ENCODE results near the gene WIPF2.

The WIPF2 gene

DNA sequence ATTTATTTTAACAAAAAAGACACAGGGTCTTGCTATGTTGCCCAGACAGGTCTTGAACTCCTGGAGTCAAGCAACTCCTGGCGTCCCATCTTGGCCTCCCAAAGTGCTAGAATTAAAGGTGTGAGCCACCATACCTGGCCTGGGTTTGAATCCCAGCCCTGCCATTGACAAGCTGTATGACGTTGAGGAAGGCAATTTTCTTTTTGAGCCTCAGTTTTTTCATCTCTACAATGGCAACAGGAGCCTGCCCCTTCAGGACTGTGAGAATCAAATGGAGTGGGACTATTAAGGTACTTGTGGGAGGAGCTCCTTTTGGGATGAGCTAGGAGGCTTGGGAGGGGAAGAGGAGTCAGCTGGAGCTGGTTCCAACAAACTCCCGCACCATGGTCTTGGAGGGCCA is 96.1 kb downstream of the WIPF2 start:
- no peak for DNase-seq (ENCODE audit: low read depth in 2 of 2)

DNA sequence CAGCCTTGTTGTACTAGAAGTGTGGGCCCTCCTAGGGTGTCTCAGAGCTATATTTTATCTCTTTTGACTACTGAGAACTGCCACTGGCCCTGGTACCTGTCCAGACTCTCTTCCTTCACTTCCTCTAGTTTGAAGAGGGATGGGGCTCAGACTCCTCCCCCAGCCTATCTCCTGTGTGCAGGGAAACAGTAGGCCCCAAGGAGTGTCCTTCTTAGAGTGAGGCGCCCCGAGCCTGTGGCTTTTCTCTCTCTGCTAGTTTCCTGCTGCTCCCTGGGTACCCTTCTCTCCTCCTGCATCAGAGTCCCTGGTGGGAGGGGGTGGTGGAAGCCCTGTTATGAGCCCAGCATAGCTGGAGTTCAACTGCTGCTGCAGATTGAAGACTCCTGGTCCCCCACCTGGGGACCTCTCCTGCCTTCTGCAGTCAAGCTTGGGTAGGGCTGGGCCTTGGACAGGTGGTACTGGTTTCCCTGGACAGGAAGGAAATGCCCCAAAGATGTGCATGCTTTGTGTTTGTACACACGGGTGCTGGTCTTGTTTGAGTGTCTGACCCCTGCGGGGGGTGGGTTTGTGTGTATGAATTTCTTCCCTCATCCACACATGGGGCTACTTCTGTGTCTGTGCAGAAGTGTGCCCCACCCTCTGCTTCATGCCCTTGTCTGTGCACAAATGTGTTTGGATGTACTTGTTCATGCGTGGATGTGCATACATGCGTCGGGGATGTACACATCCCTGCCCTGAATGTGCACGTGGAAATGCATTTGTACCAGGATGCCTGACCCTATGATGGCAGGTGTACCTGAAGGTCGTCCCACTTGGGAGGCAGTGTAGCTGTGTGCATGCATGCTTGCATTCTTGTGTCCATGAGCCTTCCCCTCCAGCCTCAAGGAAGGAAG is 96.8 kb downstream of the WIPF2 start:
- no peak for DNase-seq (ENCODE audit: low read depth in 2 of 2)

DNA sequence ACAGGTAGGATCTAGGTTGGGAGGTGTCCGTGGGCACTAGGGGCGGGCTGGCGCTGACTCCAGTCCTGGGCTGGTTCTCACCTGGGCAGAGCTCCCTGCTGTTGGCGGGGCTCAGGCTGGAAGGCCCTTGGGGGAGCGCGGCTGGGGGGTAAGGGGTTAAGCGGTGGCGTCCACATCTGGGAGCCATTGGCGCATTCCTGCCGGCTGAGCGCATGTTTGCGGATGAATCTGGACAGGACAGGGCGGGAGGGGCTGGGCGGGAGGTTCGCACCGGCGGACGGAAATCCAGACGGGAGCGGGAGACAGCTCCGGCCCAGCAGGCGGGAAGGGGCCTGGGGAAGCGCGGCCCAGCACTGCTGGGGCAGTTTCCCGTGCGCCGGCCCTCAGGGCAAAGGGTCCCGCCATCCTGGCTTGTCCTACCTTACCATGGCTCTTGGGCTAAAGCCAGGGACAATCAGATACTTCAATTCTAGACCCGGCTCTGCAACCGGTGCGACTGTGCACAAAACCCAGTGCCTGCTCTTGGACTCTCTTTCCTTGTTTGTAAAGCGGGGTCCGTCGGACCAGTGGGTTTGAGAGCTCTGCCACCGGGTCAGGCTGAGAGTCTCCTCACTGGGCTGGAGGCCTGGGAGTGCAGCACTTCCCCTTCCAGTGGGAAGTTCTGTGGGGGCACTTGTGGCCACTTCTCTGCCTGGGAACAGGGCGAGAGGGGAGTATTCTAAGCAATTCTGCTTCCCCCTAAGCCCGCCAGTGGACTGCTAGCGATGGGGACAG is 97.7 kb downstream of the WIPF2 start:
- DNase-seq (ENCODE audit: low read depth in 2 of 2), result no peak

DNA sequence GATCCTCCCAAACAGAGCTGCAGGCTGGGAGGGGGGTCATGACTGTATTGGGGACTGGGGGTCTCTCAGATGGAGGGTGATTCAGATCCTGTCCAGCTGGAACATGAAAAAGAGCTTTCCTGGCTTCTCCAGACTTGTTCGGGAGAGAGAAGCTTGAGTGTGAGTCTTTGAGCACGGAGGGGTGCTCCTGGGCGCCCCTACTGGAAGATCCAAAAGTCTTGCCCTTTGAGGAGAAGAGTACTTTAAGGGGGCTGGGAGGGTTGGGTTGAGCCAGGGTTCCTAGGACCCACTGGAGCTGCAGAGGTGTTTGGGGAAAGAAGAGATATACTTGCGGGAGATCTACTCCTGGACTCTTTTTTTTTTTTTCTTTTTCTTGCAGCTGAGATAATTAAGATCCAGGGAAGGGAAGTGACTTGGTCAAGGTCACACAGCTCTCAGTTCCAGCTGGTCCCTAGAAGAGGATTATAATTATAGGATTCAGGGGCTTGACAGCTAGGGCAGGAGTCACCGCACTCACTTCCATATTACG is 98.3 kb downstream of the WIPF2 start:
- no peak for DNase-seq (ENCODE audit: low read depth in 2 of 2)

DNA sequence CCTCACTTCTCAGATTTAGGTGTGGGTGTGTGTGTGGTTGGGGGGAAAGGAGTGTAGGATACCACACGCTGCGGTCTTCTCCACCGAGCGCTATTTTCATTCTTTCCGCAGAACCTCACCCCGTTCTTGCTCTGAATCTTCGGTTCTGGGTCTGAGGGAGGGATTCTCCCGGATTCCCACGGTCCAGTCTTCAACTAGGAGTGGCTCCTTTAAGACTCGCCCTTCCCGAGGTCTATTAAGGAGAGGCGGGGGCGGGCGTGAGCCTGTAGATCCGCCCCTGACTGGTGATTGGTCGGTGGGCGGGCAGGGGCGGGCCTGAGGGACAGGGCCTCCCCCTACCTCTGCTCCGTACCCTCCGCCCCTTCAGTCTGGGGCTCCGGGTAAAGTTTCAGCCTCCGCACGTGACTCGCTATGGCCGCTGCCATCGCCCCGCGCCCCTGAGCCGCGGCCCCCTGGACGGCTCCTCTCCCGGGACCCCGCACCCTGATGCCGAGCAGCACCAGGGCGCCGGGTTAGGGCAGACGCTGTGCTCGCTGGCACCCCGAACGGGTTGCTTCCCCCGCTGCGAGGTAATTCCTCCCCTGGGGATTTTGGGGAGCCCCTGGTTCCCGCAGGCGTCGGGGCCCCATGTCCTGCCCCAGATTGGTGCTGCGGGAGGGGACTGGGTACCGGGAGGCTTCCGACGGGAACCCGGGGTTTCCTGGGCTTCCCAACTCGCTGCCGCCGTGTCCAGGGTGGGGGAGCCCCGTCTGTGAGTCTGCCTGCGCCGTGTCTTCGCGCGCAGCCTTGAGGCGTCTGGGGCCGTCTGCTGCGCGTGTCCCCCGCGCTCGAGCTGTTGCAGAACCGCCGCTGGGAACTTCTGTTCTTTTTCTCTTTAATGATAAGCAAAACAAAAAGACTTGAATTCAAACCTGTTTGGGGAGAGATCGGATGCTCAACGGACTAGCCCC is 99.1 kb downstream of the WIPF2 start:
- DNase-seq (ENCODE audit: low read depth in 2 of 2), result peak; percentile 82 to 85

DNA sequence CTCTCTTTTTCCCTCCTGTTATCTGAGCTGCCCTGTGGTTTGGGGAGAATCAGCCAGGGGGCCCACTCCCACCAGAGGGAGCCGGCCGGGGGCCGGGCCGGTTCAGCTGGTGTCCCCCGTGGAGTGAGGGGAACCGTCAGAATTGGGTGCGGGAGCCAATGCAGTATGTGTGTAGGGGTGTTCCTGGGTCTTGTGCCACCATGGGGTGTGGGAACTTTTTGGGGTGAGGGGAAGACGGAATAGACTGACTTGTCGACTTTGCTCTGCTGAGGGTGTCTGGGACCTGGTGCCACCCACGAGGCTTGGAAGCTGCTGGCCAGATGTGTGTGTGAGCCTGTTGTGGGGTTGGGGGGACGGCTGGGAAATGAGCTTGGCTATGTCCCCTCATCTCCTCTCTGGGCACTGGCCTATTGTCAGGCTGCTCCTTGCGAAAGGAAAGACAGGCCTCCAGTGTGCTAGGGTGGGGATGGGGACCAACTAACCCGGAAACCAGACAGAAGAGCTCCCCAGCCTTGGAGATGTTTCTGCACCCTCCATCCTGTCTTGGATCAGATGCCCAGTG is 99.8 kb downstream of the WIPF2 start:
- DNase-seq (ENCODE audit: low read depth in 2 of 2), result no peak

DNA sequence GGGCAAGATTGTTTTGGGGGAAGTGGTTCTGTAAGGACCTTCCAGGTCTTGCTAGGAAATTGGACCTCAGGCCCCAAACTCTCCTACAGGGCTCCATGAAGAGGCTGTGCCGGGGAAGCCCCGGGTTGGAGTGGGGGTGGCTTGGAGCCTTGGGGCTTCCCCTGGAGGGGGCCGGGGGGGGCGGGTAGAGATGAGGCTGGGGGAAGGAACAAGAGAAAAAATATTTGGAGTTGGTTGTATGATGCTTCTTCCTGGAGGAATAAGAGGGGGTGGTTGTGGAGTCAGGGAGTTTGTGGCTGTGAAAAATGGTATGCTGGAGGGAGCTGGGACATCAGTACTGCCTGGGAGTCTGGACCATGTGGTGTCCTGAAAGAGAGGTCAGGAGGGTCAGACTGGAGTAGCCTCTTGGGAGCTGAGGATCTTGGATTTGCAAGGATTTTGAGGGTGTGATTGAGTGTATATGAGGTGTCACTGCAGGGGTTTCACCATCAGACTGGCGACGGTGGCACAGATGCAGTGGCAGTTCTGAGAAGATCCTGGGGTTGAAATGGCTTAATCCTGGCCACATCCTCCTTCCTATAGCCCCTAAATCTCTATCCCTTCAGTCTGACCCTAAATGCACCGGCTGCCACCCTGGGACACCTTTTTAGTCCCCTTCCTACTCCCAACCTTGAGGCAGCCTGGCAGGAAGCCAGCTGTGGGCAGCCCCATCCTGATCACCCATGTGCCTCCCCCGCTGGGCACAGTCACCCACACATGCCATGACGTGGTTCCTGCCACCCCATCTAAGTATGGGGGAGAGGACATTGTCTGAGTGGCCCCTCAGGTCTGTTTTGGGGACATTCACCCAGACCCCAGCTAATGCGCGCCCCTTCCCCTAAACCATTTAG is 100.8 kb downstream of the WIPF2 start:
- peak; percentile 61 to 77 for DNase-seq (ENCODE audit: low read depth in 2 of 2)

DNA sequence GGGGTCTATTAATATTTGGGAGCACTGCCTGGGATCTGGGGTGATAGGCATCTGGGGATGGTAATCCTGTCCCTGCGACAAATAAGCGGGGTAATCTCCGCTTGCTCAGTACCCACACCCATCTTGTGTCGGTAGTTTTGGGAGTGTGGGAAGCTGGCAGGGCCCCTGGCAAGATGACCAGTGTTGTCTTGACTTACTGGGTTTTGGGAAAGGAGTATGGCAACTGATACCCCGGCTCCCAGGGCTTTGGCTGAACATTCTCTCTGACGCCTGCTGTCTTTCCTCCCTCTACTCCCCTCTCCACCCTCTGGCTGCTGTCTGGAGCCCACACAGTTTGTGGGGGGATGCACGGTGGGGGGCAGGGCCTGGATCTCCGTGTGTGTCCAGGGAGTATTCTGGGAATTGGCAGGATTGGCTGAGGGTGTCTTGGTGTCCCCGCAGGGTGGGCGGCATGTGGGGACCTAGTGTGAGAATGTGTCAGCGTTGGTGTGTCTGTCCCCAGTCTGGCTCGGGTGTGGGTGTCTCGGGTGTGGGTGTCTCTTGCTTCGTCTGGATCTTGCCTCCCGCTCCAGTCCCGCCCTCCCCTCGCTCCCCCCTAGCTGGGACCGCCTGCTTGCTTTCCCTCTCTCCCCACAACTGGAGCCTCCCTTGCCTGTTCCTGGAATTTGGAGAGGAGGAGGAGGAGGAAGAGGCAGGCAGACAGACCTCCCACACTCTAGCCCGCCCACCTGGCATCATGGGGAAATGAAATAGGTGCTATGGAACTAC is 101.8 kb downstream of the WIPF2 start:
- no peak for DNase-seq (ENCODE audit: low read depth in 2 of 2)

DNA sequence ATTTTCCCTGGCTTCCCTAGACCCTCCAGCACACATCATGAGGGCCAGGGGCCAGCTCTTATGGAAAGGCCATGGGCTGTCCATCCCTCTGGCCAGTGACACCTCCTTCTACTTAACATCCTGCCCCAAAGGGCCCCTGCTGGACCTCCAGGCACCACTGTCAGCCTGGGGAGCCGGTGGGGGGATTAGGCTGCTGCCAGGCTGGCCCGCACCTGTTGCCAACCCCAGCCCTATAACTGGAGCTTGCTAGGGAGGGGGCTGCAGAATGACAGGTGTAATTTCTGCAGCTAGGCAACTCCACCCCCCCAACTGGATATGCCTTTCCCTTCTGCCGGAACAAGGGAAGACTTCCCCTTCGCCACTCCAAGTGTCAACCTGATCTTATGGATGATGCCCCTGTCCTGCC is 102.4 kb downstream of the WIPF2 start:
- DNase-seq (ENCODE audit: low read depth in 2 of 2), result no peak

DNA sequence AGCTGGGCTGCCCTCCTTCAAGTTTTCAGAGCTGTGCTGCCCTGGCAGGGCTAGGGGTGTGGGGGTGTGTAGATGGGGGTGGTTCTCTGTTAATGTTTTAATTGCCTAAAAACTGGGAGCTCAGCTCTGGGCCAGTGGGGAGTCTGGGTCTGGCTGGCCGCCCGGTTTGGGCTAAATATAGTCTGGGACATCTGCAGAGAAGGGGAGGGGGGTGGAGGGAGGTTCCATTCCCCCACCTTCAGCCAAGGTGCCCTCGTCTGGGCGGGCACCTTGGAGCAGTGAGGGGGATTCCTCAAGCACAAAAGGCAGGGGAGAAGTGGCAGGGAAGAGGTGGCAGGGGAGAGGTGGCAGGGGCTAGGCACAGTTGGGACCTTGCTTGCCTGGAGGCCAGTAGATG is 102.9 kb downstream of the WIPF2 start:
- no peak for DNase-seq (ENCODE audit: low read depth in 2 of 2)

DNA sequence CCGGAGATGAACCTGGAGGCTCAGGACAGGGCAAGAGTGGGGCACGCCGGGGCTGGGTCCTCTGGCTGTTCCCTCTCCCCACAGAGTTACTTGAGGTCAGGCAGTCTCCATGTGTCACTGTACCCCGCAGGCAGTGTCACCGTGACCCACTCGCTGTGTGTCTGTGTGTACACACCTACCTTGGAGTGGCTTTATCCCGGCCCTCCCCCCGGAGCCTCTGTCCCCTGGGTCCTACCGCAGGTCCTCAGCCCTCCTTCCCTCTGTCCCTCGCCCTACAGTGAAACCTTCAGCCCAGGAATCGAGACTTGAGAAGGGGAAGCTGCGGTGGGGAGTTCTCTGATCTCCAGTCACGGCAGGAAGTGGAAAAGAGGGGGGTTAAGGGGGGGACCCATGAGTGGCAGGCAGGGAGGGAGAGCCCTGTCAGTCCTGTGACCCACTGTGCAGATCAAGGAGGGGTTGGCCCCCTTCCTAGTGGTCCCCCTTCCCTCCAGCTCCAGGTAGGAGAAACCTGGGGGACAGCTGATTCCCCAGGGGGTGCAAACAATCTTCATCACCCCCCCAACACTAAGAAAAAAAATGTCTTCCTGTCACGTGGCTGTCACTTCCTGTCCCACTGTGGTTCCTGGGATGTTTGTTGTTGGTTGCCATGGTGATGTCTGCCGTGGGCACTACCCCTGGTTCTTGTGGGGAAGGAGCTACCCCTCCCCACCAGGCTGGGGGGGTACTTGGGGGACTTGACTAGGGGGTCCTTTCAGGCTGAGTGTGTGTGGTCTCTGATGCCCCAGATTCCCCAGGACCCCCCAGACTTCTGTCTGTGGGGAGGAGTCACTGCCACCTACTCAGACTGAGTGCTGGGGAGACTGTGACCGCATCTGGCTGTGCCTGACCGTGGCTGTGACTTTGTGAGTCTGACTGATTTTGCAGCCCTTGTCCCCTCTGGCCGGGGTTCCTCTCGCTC is 103.5 kb downstream of the WIPF2 start:
- DNase-seq (ENCODE audit: low read depth in 2 of 2), result peak; percentile 77 to 78

DNA sequence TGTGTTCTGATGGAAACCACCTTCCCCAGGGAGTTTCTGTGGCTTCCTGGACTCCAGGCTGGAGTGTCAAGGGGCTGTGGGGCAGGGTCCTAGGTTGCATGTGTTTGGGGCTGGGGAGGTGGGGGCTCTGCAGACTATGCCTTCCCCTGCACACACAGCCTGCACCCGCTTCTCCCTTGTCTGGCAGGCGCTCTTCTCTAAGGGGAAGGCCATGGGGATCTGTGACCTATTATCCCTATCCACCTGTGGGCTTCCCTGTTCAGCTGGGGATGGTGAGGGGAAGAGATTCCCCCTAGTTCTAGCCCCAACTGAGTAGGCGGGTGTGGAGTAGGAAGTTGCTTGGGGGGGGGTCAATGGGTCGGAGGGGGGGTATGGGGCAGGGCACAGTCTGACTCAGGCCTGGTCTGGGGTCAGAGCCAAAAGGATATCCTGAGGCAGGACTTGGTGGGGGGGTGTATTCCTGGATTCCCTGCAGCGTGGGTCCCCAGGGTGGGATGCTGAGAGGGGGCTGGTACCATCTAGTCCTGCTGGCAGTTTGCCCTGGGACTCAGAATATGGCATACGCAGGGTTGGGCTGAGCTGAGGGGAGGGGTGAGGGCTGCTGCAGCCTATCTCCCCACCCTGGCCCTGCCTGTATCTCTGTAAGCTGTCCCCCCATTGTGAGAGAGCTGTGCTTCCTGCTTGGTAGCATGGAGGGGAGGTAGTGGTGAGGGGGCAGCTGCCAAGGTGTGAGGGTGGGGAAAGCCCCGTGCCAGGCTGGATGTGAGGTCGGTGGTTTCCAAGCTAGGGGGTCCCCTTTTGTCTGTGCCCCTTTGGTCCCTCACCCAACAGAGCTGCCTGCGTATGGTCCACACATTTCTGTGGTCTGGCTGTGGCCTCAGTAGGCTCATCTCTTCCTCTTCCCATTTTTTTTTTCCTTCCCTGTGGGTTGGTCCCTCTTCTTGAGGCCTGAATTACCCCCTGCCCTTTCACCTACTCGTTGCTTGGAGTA is 104.6 kb downstream of the WIPF2 start:
- peak; percentile 63 to 72 for DNase-seq (ENCODE audit: low read depth in 2 of 2)

DNA sequence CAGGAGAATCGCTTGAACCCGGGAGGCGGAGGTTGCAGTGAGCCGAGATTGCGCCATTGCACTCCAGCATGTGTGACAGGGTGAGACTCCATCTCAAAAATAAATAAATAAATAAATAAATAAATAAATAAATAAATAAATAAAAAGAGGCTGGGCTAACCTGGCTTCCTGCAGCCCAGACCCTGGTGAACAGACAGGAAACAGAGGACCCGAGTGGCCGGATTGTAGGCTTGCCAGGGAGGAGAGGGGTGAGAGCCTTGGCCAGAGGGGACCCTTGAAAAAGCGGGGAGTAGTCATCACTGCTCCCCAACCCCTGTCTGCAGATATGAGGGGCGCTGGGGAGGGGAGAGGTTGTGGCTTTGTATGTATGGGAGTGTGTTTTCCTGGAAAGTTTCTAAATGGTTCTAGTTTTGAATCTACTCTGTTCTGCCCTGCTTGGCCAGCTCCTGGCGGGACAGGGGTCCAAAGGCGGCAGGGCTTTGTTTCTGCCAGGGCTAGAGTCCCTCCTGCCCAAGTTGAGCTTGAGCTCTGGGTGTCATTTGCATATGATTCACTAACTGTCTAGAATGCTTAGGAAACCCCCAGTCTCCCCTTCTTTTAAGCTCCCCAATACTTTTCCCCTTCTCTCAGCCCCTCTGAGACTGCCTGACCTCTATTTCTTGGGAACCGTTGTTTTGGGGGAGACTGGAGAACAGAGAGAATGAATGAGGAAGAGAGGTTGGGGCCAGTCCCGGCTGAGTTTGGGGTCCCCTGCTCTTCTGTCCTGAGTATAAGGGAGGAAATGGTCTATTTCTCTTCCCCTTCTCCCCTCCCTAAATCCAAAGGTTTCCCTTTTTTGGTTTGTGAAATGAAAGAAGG is 106.3 kb downstream of the WIPF2 start:
- no peak for DNase-seq (ENCODE audit: low read depth in 2 of 2)

DNA sequence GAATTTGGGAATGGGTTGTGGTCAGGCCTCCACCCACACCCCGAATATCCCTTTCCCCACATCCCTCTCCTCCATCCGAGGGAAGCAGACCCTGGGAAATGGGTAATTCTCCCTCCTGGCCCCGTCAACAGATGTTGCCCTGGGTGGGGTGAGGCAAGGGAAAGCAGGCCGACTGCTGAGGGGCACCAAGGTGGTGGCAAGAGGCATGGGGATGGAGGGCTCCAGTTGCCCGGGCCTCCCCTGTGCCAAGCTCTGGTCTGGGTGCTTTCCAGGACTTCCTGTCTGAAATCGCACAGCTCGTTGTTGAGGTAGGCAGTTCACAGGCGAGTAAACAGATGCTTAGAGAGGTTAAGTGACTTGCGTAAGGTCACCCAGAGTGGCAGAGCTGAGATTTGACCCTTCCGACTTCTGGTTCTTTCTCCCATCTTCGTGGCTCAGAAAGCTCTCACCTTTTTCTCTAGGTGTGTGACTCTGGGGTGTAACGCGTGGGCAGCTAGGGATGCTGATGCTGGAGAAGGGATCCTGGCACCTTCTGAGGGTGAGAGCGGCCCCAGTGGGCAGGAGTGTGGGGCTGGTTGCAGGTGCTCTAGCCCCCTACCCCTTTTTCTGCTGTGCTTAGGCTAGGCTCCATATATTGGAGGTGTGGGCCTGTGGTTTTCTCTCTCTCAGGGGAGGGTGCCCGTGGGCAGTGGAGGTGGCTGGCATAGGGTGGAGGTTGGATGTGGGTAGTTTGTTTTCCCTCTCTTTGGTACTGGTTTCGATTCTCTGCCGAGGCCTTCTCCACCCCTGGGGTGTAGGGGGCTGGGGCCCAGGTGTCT is 107.1 kb downstream of the WIPF2 start:
- DNase-seq (ENCODE audit: low read depth in 2 of 2), result no peak

DNA sequence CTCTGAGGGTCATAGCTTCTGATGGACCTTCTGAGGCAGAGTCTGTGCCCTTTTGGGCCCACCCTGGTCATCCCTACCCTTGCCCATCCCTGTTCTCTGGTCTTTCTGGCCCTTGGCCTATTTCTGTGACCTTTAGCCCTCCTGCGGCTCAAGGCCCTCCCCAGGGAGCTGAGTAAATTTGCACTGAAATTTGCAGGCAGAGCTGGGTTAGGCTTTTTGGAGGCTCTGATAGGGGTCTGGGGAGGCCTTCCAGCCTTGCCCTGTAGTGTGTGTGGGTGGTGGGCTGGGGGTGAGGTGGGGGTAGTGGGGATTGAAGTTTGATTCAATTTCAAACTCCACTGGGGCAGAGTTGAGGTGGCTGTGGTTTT is 107.7 kb downstream of the WIPF2 start:
- DNase-seq (ENCODE audit: low read depth in 2 of 2), result no peak
